ENCODE data around the gene SEMA5A.

GRCh38 chr5:9423571-9423970, 122.3 kb downstream of the SEMA5A start:
- TF ChIP-seq, protein P1, sequence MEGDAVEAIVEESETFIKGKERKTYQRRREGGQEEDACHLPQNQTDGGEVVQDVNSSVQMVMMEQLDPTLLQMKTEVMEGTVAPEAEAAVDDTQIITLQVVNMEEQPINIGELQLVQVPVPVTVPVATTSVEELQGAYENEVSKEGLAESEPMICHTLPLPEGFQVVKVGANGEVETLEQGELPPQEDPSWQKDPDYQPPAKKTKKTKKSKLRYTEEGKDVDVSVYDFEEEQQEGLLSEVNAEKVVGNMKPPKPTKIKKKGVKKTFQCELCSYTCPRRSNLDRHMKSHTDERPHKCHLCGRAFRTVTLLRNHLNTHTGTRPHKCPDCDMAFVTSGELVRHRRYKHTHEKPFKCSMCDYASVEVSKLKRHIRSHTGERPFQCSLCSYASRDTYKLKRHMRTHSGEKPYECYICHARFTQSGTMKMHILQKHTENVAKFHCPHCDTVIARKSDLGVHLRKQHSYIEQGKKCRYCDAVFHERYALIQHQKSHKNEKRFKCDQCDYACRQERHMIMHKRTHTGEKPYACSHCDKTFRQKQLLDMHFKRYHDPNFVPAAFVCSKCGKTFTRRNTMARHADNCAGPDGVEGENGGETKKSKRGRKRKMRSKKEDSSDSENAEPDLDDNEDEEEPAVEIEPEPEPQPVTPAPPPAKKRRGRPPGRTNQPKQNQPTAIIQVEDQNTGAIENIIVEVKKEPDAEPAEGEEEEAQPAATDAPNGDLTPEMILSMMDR (optimal IDR thresholded peaks at IDR 0.05 in 1 of 3, IDR thresholded peaks at IDR 0.05 in 1 of 3, conservative IDR thresholded peaks at IDR 0.05 in 1 of 3; ENCODE audit: extremely low read depth in 1 of 3, insufficient read depth in 2 of 3, low read length in 3 of 3): no peak
- no peak for TF ChIP-seq EZH2 (IDR thresholded peaks at IDR 0.05; ENCODE audit: low read length)

Measured in keratinocyte (primary cell).